Midbrain (tissue), 1 donor: ENCODE measurements around the gene SPINK4.

ENCODE experiments used
- DNase-seq: peaks from one replicate; lab custom pipeline; 2025; lab: John Stamatoyannopoulos, UW

SPINK4 gene

DNA sequence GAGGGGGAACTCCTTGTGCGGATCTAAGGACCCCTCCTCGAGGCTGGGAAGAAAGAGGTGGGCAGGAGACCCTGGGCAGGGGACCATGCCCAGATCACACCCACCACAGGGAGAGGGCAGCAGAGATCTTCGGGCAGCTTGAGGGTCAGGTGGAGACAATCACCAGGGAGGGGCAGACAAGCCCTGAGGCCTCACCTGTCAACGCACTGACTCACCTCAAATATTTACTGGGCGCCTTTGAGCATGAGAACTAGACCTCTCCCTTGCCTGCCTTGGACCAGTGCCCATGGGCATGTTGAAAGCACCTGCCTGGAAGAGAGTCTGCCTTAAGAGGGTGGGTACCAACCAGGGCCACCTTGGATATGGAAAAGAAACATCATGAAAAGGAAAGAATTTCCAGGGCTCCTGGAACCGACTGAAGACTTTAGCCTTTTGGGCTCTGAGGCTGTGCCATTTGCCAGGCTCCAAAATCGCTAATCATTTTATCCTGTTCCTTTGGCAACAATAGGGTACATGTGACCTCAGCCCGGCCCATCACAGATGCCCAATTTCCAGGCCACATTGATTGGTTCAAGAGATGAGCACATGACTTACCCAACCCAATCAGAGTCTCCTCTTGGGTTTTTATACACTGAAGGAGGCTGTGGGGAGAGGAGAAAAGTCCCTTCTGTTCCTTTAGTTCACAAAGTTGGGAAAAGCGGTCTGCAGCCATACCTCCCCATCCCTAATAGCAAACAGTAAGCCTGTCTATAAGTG lies 10.4 kb upstream of the SPINK4 start:
- DNase-seq = no peak

DNA sequence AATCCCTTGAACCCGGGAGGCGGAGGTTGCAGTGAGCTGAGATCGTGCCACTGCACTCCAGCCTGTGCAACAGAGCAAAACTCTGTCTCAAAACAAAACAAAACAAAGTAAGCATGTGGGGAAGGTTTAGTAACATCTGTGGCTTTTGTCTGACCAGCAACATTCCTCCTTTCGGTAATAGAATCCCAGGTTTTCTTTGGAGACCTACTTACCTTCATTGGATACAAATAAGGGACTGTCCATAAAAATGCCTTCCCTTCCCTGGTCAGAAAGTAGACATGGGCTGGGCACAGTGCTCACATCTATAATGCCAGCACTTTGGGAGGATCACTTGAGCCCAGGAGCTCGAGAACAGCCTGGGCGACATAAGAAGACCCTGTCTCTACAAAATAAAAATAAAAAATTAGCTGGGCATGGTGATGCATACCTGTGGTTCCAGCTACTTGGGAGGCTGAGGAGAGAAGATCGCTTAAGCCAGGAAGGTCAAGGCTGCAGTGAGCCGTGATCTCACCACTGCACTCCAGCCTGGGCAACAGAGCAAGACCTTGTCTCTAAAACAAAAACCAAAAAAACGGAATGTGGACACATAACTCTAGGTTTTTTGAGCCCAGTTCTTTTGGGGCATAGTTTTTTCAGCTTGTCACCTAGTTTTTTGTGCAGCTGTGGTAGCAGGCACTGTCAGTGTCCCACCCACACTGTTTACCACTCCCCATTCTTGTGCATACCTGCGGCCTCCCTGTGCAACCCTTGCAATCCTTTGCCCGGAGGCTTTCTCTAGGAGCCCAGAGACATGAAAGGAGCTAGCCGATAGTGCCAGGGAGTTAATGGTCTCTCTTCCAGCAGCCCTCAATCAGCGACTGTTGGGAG lies 9.0 kb upstream of the SPINK4 start:
- no peak for DNase-seq

DNA sequence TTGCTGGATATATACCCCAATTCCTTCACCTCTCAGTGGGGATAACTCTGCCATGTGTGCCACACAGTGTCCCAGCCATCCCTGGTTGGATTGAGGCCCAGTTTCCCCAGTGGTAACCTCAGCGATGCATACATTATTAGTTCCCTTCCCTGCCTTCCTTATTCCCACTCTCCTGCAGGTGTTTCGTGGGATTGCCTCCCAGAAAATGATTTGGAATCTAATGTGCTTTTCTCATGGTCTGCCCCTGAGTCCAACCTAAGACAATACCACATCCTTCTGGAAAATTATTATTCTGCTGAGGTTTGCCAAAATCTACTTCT lies 8.4 kb upstream of the SPINK4 start:
- no peak for DNase-seq

DNA sequence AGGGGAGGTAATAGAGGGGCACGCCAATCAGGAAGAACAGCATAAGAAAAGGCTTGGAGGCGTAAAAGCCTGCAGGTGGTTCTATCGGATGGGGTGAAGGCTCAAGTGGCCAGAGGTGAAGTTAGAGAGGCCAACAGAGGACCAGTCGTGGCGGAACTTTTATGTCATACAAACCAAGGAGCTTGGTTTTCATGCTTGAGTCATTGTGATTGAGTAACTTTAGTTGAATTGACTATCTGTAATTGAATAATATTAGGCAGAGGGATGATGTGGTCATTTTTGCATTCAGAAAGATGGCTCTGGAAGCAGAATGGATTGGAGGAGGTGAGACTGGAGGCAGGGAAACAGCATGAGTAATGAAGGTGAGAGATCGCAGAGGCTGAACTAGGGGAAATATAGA lies 7.2 kb upstream of the SPINK4 start:
- DNase-seq = no peak

DNA sequence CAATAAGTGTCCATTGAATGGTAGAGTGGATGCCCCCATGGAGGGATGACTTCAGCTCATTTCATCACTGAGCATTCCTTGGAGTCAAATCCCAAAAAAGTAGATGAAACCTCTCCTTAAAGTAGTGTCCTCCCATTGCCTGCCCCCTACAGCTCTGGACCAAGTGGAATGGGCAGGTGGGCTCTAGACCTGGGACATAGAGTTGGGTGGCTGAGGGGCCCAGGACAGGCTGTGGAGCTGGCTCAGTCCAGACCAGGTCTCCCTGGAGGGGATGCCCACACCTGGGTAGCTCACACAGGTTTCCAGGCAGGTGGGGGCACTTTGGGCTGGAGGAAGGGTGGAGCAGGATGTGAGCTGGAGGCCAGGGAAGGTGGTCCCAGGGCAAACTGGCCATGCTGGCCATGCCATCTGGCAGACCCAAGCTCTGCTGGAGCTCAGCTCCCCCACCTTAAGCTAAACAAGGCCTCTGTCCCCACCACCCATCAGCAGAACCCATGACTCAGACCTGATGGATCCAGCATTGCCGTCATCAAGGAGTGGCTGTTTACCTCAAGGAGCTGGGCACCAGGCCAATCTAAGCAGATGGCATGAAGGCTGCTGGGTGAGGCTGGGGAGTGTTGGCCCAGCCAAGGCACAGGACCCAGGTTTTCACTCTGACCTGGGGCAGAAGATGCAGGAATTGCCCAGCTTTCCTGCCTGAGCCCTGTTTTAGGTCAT lies 6.2 kb upstream of the SPINK4 start:
- DNase-seq = no peak

DNA sequence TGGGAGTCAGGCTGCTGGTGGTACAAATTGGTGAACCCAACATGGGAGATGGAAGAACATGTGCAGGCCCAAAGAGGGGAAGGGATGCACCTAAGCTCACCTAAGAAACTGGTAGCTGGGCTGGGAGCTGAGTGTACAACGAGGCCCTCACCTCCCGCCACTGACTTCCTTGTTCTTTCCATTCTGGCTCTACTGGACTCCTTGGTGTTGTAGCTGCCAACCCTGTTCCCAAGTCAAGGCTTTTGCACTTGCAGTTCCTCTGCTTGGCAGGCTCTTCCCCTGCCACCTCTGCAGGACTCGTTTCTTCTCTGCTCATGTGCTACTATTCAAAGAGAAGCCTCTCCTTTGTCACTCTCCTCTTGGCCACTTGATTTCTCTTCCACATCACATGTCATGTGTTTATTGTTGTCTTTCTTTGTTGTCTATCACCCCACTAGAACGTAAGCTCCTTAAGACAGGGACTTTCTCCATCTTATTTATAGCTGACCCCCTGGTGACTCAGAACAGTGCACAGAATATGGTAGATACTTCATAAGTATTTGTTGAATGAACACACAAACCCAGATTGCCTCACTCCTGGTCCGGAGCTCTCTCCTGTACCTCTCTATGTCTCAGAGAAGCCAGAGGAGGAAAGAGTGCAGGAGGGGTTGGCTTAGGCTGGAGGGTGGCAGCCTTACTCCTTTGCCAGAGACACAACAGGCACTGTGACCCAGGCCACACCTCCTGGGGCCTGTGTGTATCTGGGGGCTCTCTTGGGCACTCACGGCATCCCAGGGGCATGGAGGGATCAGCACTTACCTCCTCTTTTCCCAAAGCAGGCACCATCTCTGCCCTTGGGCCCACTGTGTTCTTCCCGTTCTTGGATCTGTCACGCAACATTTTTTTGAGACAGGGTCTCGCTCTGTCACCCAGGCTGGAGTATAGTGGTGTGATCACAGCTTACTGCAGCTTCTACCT lies 5.2 kb upstream of the SPINK4 start:
- DNase-seq = no peak

DNA sequence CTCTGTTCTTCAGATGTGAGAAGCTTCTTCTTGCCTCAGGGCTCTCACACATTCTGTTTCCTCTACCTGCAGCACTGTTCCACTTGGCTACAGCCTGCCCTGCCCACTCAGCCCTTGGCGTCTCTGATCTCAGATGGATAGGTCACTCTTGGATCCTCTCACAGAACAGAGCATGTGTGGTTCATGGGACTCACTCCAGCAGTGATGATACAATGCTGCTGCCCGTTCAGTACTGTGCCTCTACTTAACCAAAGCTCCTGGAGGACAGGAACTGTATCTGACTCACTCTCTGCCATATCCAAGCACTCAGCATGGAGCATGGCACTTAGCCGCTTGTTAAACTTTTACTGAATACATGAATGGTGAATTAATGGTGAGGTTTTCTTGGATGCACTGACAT lies 3.4 kb upstream of the SPINK4 start:
- no peak for DNase-seq

DNA sequence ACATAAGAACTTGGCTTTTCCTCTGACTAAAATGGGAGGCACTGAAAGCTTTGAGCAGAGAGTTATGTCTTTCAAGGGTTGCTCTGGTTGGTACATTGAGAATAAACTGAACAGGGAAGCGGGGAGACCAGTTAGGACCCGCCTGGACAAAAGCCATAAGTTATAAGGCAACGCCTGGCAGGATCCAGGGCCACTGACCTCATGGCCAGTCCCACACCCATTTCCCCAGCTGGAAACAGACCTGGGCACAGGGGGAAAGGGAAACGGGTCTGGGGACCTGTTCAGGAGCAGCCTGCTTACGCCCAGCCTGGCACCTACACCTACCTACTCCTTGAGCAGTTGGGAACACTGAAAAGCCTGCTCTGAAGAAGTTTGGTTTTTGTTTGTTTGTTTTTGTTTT lies 1.3 kb downstream of the SPINK4 start:
- no peak for DNase-seq

DNA sequence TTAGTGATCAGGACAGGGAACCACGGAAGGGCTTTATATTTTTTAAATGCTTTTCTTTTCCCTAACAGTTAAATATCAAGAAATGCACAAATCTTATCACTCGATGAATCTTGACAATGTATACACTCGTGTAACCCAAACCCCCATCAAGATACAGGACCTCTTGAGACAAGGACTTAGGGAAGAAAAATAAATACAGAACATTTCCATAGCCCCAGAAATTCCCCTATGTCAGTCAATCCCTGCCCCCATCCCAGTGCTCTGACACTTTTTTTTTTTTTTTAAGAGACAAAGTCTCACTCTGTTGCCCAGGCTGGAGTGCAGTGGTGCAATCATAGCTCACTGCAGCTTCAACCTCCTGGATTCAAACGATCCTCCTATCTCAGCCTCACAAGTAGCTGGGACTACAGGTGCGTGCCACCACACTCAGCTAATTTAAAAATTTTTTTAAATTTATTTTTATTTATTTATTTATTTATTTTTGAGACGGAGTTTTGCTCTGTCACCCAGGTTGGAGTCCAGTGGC lies 2.7 kb downstream of the SPINK4 start:
- DNase-seq = no peak

DNA sequence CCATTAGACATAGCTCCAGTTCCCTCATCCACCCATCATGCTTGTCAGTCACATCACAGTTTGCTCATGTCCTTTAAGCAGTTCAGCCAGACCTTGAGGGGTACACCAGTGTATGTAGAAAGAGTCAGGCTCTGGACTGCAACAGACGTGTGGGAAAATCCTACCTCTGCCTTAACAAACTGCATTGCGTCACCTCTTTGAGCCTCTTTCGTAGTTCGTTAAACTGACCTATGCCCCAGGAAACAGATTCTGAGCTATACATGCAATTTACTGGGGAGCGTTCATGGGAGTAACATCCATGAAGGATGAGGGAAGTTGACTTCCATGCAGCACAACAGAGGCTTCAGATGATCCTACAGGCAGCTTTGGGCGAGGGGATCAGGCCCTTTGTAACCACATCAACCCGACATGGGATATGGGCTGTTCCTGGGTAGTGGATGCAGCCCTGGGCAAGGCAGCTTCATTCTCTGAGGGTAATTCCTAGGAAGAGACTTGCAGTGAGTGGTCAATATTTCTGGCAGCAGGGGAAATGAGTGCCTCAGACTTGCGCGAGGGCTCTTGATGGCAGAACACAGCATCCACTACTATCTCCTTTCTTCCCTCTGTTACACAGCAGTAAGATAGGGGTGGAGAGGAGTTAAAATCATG lies 4.3 kb downstream of the SPINK4 start:
- no peak for DNase-seq

DNA sequence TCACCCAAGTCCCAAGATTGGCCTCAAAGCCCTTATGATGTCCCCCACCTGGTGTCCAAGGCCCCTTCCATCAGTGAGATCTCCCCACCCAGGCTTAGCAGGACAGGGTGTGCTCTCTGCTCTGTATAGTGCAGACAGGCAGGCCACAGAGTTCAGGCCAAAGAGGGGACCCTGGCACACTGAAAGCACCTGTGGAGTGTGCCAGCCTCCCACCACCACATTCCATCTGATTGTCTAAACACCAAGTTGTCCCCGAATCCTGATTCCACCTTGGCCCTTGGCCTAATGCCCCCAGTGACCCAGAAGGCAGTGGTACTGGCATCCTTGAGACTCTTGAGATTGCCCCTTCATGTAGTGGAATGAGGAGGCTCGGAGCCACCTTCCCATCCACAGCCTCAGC lies 5.4 kb downstream of the SPINK4 start:
- DNase-seq = no peak

DNA sequence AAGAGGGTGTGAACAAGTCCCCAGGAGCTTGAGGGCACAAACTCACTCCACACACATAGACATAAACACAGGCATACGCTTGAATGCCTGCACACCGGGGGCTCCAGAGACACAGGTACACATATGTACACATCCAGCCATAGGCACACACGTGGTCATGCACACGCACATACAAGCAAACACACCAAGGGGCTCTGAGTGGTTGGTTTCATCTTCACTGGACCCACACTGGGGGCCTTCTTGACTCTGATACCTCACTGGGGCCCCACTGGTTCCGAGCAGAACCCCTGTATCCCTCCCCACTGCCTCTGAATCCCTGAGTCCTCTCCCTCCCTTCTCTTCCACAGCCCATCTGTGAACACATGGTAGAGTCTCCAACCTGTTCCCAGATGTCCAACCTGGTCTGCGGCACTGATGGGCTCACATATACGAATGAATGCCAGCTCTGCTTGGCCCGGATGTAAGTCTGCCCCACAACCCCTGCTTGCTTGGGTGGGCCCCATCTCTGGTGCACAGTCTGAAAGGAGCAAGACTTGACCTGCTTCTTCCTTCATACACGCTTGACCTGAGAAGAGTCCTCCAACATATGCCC lies 6.4 kb downstream of the SPINK4 start:
- no peak for DNase-seq

DNA sequence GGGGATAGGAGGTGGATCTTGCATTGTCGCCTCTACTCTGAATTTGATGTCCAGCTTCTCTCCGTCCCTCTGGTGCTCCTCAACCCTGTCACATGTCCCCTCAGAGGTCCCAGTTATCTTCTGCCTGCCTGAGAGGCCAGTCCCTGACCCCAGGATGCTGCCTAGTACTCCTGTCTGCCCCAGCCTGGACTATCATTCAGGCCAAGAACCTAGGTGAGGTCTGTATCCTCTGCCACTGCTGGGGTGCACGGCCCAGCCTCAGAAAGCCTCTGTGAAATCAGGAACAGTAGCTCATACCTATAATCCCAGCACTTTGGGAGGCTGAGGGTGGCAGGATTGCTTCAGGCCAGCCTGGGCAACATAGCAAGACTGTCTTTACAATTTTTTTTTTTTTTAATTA lies 8.6 kb downstream of the SPINK4 start:
- no peak for DNase-seq

DNA sequence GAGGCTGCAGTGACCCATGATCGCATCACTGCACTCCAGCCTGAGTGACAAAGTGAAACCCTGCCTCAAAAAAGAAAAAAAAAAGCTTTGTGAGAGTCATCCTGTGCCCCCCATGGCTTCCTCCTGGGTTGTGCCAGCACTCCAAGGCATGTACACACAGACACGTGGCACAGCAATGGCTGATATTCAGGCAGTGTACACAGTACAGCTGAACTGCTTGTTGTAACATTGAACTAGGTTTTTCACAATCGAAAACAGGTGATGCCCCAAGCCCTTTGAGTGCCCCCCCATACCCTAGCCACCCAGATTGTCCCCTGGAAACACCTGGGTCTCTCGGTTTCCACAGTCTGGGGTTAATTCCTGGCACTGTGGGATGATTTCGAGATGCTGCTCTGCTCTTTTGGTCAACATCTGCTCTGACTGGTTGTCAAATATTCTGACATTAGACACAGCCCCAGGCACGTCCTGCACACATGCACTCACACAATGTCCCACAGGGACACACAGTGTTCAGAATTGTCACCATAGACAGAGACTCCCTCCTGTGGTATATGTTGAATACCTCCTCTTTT lies 9.2 kb downstream of the SPINK4 start:
- DNase-seq = no peak

DNA sequence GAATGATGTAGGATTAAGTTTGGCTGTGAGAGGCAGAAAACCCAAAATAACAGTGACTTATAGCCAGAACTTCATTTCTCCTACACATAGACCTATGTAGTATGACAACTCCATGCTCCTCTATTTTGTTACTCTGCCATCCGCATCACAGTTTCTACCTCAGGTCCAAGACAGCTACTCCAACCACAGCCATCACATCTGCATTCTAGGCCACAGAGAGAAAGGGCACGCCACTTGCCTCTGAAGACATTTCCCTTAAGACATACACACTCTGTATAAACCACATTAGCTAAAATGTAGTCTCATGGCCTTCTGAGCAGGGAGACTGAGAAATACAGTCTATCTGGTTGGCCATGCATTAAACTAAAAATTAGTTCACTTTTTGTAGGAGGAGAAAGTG lies 10.0 kb downstream of the SPINK4 start:
- no peak for DNase-seq

DNA sequence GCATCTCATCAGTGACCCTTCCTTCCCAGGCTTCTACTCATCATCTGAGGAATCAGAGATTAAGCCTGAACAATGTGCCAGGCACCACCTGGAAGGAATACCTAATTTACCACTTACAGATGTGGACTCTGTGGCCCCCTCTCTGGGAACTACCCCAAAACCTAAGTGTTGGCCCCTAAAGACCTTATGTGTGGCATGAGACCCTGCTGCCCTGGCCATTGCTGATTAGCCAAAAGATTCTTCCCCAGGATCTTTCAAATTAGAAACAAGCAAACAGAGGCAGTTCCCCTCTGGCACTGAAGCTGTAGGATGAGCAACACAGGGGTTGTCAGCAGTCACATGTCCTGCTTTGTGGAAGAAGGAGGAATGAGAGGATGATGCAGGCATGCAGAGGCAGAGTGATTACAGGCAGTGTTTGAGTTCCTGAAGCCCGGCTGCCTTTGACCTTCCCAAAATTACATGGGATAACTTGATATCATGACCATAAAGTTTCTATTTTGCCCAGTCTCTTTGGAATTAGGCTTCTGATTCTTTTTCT lies 10.6 kb downstream of the SPINK4 start:
- no peak for DNase-seq

DNA sequence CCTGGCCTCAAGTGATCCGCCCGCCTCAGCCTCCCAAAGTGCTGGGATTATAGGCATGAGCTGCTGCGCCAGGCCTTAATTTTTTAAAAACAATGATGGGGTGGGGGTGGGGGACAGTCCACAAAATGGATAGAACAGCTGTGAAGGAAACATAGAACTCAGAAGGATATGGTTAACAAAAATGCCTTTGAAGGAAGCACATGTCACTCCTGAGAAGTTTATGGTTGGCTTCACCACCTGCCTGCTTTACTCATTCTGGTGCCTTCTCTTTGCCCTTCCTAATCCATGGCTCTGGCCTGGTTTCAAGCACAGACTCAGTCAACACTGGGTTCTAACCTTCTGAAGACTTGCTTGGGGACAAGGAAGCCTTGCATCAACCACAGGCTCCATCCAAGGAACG lies 14.2 kb downstream of the SPINK4 start:
- DNase-seq = no peak

DNA sequence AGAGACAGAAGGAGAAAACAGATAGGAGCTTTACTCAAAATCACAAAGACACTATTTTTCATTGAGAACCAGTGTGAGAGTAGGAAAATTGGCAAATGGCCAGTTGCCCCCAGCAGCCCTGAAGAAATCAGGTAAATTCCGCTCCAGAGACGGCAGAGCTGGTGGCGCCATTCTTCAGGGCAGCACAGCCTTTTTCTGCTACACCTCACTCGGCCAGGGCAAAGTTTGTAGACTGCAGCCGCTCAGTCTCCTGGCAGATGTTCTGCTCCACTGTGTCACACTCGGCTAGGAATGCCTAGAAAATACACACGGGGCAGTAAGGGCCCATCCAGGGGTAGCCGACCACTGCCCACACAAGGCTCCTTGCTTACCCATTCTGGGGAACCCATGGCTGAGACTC lies 15.0 kb downstream of the SPINK4 start:
- DNase-seq = no peak

DNA sequence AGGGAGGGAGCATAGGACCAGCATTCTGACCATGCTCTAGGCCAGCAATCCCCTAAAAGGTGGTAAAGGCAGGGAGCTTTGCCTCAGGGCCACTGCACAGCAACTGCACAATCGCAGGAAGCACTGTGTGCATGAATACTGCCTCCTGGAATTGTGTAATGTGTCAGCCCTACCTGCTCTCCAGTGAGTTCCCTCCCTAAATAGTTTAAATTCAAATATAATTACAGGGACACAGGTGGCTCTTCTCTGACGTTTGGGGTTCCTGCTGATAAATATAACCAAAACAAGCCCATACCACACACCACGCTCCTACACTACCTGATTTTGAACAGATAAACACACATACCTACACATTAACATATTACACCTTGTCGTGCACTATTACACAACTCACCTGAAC lies 15.5 kb downstream of the SPINK4 start:
- DNase-seq = no peak

DNA sequence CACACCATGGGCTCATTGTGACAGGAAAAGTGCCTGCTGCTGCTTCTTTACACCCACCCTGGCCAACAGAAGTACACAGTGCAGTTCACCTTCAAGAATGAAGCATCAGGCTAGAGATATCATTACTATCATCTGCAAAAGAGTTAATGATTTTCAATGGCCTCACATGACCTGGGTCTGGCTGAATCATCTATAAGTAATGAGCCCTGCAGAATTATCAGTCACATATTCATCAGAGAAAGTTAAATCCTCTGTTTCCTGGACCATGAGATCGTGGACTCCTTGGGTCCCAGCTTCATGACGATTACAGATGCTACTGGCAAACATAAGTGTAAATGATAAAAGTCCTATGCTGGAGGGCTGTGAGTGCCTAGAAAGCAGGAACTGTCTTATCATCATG lies 16.3 kb downstream of the SPINK4 start:
- DNase-seq = no peak
